K562 (cell line): ENCODE measurements around the gene MAN1B1. TPM values are rescaled to one million over a fixed set of nuclear protein-coding genes. Genes with fewer than 3 reads are reported as not detected.
A peak's percentile ranks its signal among the peaks of the same experiment; 100 is the strongest.

Experiments
- ARID4B ChIP-seq: sonication (generic); formaldehyde crosslinking; IDR thresholded peaks from 2 replicates; pipeline ENCODE4 v1.8.0; 2022; ENCODE audit warnings: mild to moderate bottlenecking, missing genetic modification reagents
- CBX1 ChIP-seq: sonication (generic); IDR thresholded peaks from 2 replicates; pipeline ENCODE4 v1.6.1; 2016; ENCODE audit warnings: antibody characterized with exemption, low read depth, mild to moderate bottlenecking
- MLLT1 ChIP-seq, 2 experiments: fragments of 450-650 bp; IDR thresholded peaks; 2 replicates each; pipeline ENCODE4 v1.6.1; 2016
- NR4A1 ChIP-seq, 2 experiments: fragments of 250-450 bp in 1 of 2; fragments of 450-650 bp in 1 of 2; sonication (Bioruptor Pico) in 1 of 2; IDR thresholded peaks; 2 replicates each; pipeline versions ENCODE4 v1.4.0 to v1.6.1; 2016 to 2020; ENCODE audit warnings: mild to moderate bottlenecking in 2 of 2, missing compliant biosample characterization in 1 of 2, missing genetic modification characterization in 1 of 2, moderate library complexity in 1 of 2
- PHB2 ChIP-seq: fragments of 450-650 bp; IDR thresholded peaks from 2 replicates; pipeline ENCODE4 v1.6.1; 2017; ENCODE audit warnings: low read depth
- PKNOX1 ChIP-seq: fragments of 450-650 bp; IDR thresholded peaks from 2 replicates; pipeline ENCODE4 v1.6.1; 2016
- PRMT5 ChIP-seq: sonication (generic); formaldehyde crosslinking; IDR thresholded peaks from 2 replicates; pipeline ENCODE4 v1.5.0; 2020; ENCODE audit warnings: missing genetic modification reagents
- SAFB ChIP-seq: fragments of 200-400 bp; formaldehyde crosslinking; IDR thresholded peaks from 2 replicates; pipeline ENCODE4 v1.6.1; 2017; ENCODE audit warnings: low read depth, low read length, borderline replicate concordance
- ZBTB40 ChIP-seq, 2 experiments: fragments of 450-650 bp in 1 of 2; sonication (generic) in 1 of 2; formaldehyde crosslinking in 1 of 2; IDR thresholded peaks; 2 replicates each; pipeline versions ENCODE4 v1.7.1 to v1.9.0; 2016 to 2022; ENCODE audit warnings: inconsistent platforms in 1 of 2, mild to moderate bottlenecking in 1 of 2, missing genetic modification reagents in 1 of 2
- polyA plus RNA-seq, 8 experiments: library from polyadenylated mRNA; depleted of rRNA in 4 of 8; stranded (reverse) in 5 of 8; unstranded in 3 of 8; fragments of >200 nt; fragmentation: Nextera tagmentation in 2 of 8; fragmentation: Illumina TruSeq in 1 of 8; extraction: Ambion mirVana in 2 of 8; extraction: Trizol in 1 of 8; gene quantifications; 2 replicates each; pipeline versions ENCODE4 v1.2.1 to v1.2.3, GENCODE V29; 2011 to 2014; ENCODE audit warnings: inconsistent platforms in 1 of 8, missing spikeins in 1 of 8
- total RNA-seq, 7 experiments: library from RNA; depleted of rRNA in 6 of 7; stranded (reverse); fragments of >200 nt in 6 of 7; fragmentation: Illumina TruSeq in 2 of 7; extraction: Trizol in 2 of 7; gene quantifications; 2 replicates each; pipeline versions ENCODE4 v1.2.1 to v1.2.3, GENCODE V29; 2011 to 2021; ENCODE audit warnings: low replicate concordance in 1 of 7

MAN1B1 gene
- total and polyA plus RNA-seq, 9 of the 15 experiments (the other 6 are each of a cell fraction or from before 2014, with no cell fraction given), result 0.55 to 36.6 (median 27.3) TPM

GRCh38 chr9:137046088-137046787 is 40.5 kb upstream of the MAN1B1 start, which contains the start of gene NPDC1 (continued):
- TF ChIP-seq ZBTB40 (IDR thresholded peaks at IDR 0.05) (0 out of 2 replicates have a peak, but pooled peaks have one; percentile 42), ZBTB40 (CRISPR knock-in tag; IDR thresholded peaks at IDR 0.05) (no peak), PKNOX1 (no peak), PRMT5 (CRISPR knock-in tag) (peak; percentile 91), CBX1 (no peak), PHB2 (no peak), NR4A1 (CRISPR knock-in tag; IDR thresholded peaks at IDR 0.05) (no peak), NR4A1 (tag; IDR thresholded peaks at IDR 0.05) (no peak), MLLT1 (IDR thresholded peaks at IDR 0.05) (0 out of 4 replicates have a peak, but pooled peaks of 1 of the 2 experiments have one; percentile 11), SAFB (0 out of 2 replicates have a peak, but pooled peaks have one; percentile 45), ARID4B (CRISPR knock-in tag) (peak; percentile 90)
